ENCODE data around the gene RHPN2.
"Not testable (repeated sequence)": the region's sequence is repeated elsewhere in the genome, so short reads cannot be mapped to it uniquely, and the experiment has no call there.

RHPN2 gene

DNA sequence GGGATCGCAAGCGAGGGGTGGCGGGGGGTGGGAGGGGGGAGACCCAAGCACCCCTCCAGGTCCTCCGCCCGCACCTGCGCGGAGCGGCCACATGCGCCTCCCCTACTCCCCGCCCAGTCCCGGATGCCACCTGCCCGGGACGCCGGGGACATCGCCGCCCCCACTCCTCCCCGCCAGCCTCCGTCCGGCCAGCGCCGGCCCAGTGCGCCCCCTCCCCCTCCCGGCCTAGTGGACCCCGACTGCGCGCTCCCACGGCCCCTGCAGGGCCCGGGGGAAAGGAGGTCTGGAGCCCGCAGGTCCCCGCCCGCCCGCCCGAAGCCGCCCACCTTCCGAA lies 263 bp downstream of the RHPN2 start:
- DNase-seq (ENCODE audit: low spot score): no peak

DNA sequence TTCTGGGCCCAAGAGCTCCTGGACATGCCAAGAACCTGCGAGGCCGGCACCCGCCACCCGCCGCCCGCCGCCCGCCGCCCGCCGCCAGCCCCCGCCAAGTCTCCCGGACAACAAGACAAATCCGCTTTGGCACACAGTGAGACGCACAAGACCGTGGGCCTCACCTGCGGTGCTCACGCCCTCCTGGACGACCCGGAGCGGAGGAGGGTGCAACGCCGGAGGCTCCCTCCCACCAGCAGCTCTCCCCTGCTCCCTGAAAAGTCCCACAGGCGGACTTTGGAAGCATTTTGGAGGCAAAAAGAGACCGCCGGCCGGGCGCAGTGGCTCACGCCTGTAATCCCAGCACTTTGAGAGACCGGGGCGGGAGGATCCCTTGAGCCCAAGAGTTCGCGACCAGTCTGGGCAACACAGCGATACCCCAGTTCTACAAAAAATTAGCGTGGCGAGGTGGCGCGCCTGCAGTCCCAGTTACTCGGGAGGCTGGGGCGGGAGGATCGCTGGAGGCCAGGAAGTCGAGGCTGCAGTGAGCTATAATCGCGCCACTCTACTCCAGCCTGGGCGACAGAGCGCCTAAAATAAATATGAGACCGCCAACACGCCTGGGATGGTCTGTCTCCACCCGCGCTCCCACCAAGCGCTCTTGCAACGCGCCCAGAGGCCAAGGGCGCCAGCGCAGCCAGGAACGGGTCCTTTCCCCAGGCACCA lies 783 bp downstream of the RHPN2 start:
- no peak for DNase-seq (ENCODE audit: low spot score)

DNA sequence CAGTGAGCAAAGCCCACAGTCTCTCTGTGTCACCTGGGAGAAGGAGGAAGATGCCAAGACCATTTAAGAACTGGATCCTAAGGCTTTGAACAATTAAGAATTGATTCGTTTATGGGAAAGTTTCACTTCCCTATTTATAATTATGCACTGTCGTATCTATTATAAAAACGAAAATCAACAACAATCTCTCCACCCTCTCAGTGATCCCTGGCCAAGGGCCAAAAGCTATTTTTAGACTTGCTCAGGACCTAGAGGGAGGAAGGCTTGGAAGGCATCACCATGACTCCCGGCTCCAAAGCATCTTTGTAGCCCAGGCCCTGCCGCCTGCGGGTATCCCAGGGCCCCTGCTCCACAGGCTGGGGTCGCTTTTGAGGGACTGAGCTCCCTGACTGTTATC lies 1.3 kb downstream of the RHPN2 start:
- no peak for DNase-seq (ENCODE audit: low spot score)

GRCh38 chr19:33062902-33063301 lies 1.8 kb downstream of the RHPN2 start:
- DNase-seq (ENCODE audit: low spot score): no peak

DNA sequence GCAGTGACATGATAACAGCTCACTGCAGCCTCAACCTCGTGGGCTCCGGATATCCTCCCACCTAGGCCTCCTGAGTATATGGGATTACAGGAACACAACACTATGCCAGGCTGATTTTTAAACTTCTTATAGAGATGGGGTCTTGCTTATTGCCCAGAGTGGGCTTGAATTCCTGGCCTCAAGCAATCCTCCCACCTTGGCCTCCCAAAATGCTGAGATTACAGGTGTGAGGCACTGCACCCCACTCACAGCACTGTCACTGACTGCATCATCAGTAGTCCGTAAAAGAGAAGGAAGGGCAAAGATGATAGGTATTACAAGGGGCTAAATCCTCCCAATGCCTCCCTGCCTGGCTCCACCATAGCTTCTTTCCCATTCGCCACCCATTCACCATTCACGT lies 4.1 kb downstream of the RHPN2 start:
- DNase-seq (ENCODE audit: low spot score): no peak

DNA sequence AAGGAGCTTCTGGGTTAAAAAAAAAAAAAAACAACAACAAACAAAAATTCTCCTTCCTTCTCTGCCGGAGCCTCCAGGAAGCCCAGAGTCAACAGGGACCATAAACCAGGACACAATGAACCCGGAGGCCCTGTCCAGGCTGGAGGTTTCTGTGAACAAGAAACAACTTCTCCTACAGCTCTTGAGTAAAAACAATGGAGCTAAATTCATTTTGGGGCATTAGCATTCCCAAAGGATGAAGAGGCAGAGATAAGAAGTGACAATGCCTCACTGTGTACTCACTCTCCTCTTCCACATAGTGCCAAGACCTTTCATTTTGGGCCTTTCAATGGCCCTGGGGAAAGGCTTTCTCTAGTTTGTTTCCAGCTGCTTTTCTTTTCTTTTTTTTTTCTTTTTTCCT lies 9.0 kb downstream of the RHPN2 start:
- no peak for DNase-seq (ENCODE audit: low spot score)

DNA sequence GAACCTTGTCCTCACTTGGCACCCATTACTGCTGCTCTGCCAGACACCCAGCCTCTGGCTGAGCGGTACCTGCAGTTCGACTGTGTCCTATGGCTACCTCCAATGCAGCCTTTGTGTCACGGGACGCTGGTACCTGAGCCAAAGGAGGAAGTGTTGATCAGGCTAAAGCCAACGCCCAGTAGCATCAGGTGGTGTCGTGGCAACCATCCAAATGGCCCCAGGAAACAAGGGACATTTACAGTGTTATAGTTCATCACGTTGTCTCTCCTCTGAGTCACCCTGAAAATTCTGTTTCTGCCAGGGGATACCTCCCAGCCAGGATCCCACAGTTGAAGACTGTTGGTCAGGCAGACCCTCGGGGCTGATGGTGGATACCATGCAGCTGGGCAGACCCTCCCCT lies 10.1 kb downstream of the RHPN2 start:
- DNase-seq (ENCODE audit: low spot score): no peak

DNA sequence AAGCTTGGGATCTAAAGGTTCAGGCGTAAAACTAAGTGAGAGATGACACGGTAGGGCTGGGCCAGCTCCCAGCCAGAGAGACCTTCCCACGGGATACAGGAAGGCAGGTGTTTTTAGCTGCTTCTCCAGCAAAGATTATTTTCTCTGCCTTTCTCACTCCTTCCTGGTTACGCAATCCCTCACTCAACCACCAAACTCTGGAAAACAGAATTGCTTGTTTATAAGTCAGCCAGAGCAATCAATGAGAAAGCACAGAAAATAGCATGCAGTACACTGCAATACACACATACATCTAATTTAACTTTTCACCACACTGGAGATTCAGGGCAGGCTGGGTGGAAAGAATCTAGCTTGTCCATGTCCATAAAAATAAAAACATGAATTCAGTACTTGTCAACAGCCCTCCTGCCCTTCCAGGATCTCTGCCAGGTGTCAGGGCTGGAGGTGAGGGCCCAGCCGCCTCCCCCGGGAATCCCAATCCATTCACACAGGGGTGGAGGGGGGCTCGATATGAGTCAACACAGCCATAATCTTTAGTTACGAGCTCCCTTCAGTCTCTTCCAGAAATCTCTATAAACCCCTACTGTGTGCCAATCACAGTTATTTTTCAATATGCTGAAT lies 12.2 kb downstream of the RHPN2 start:
- DNase-seq (ENCODE audit: low spot score): no peak

GRCh38 chr19:33050110-33050509 lies 14.6 kb downstream of the RHPN2 start:
- DNase-seq (ENCODE audit: low spot score): no peak

- DNase-seq (ENCODE audit: low spot score): no peak
Observed at GRCh38 chr19:33048806-33049676, 15.6 kb downstream of the RHPN2 start.

DNA sequence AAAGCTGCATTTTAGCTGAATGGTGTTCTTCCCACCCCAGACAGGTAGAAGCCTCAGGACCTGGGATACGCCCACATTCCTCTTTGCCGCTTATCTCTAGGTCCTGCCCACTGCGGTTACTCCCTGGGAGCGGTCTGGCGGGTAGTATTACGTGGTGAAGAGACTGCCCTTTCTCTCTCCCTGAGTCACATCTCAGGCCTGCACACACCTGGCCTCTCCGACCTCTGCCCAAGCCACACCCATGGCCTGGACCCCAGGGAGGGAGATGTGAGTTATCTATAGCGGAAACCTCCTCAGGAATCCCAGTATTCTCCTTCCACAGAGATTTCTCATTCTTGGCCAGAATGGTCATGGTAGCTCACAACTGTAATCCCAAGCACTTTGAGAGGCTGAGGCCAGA lies 17.3 kb downstream of the RHPN2 start:
- no peak for DNase-seq (ENCODE audit: low spot score)

GRCh38 chr19:33041828-33042160 lies 22.9 kb downstream of the RHPN2 start:
- not testable (repeated sequence) for DNase-seq (ENCODE audit: low spot score)

DNA sequence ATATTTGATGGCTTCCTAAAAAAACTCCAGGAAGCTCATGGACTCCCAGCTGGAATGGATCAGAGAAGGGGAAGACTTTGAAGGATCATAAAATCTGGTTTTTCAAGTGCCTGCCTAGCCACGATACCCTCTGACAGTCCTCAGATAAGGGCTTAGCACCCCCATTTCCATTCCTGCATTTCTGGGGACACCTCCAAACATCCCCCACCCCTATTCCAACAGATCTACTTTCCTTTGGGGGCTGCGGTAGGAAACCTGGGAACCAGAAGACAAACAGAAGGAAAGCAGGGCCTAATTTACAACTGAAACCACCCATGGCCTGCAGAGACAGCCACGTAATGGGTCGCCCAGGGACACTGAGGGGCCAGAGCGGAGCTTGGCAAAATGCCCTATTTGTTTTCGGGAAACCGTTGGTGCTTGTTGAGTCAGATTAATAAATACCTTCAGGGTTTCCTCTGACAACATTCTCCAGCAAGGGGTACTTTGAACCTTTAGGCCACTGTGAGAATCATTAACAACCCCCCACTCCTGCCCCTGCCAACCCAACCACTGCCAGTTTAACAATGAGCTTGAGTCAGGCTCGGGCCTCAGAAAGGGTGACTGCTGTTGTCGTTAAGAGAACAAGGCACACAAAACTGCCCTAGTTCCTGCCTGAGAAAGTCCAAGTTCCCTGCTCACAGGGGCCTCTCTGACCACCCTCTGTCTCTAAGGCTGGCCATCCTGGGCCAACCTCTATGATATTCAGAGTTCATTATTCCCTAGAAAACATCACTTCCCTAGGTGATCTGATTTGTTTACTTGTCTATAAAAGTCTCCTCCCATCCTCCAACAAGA lies 23.5 kb downstream of the RHPN2 start:
- DNase-seq (ENCODE audit: low spot score): no peak

DNA sequence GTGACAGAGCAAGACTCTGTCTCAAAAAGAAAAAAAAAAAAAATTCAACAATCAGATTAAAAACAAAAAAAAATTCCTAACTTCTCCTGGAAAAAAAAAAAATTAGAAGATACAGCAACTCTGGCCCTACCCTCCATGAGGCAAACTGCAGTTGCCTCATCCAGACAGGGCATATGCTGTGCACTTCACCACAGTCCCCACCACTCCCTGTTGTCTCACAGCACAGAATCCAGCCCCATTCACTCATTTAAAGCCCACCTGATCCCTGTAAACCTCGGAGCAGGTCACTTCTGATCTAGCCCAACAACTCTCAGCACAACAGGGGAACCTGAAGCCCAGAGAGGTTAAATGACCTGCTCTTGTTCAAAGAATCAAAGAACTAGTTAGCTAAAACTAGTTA lies 24.9 kb downstream of the RHPN2 start:
- no peak for DNase-seq (ENCODE audit: low spot score)

GRCh38 chr19:33039108-33039599 lies 25.5 kb downstream of the RHPN2 start:
- DNase-seq (ENCODE audit: low spot score): no peak

- DNase-seq (ENCODE audit: low spot score): not testable (repeated sequence)
Observed at GRCh38 chr19:33037168-33038025, 27.3 kb downstream of the RHPN2 start.

DNA sequence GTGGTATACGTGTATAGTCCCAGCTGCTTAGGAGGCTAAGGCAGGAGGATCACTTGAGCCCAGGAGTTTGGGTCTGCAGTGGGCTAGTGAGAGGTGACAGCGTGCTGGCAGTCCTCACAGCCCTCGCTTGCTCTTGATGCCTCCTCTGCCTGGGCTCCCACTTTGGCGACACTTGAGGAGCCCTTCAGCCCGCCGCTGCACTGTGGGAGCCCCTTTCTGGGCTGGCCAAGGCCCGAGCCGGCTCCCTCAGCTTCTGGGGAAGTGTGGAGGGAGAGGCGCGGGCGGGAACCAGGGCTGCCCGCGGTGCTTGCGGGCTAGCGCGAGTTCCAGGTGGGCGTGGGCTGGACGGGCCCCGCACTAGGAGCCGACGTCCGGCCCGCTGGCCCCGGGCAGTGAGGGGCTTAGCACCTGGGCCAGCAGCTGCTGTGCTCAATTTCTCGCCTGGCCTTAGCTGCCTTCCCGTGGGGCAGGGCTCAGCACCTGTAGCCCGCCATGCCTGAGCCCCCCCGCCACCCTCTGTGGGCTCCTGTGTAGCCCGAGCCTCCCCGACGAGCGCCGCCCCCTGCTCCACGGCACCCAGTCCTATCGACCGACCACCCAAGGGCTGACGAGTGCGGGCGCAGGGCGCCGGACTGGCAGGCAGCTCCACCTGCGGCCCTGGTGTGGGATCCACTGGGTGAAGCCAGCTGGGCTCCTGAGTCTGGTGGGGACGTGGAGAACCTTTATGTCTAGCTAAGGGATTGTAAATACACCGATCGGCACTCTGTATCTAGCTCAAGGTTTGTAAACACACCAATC lies 28.1 kb downstream of the RHPN2 start:
- DNase-seq (ENCODE audit: low spot score): not testable (repeated sequence)

DNA sequence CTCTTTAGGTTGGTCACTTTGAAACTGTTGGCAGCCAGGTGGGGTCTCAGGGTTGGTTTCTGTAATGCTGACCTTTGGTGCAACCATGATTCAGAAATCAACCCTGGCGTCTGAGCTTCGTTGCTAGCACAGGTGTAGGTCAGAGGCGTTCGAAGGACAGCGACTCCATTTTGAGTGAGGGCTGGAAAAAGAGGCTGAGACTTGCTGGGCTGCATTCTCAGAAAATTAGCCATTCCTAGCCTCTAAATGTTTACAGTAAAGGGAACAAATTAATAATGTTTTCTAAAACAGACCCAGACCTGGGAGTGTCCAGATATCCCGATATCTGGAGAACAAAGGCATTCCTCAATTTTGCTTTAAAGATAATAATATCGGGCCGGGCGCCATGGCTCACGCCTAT lies 29.2 kb downstream of the RHPN2 start:
- no peak for DNase-seq (ENCODE audit: low spot score)

- DNase-seq (ENCODE audit: low spot score): no peak
Observed at GRCh38 chr19:33032218-33032781, 32.4 kb downstream of the RHPN2 start.

GRCh38 chr19:33029746-33030303 lies 34.9 kb downstream of the RHPN2 start:
- DNase-seq (ENCODE audit: low spot score): no peak
